Urinary bladder (tissue), 4 donors: ENCODE measurements around the gene OSBPL6. TPM values are rescaled to one million over a fixed set of nuclear protein-coding genes. Genes with fewer than 3 reads are reported as not detected.

Experiments
- DNase-seq: peaks from one replicate; pipeline ENCODE4 v3.0.0-alpha.2; 2015; ENCODE audit errors: extremely low spot score
- H3K27ac ChIP-seq: one replicate; pipeline ENCODE4 v1.5.1; 2013; ENCODE audit warnings: low read depth, mild to moderate bottlenecking, moderate library complexity
- H3K36me3 ChIP-seq: one replicate; pipeline ENCODE4 v1.6.1; 2013; ENCODE audit warnings: mild to moderate bottlenecking, moderate library complexity; ENCODE audit not compliant: insufficient read depth
- H3K4me1 ChIP-seq: one replicate; pipeline ENCODE4 v1.6.1; 2013; ENCODE audit warnings: mild to moderate bottlenecking, moderate library complexity; ENCODE audit not compliant: insufficient read depth
- H3K4me3 ChIP-seq: one replicate; pipeline ENCODE4 v1.5.1; 2013; ENCODE audit warnings: low read depth, low read length
- WGBS: extraction: QIAGEN DNeasy Blood & Tissue Kit; methylation state at CpG from one replicate; pipeline ENCODE4 v1.1.7; 2013; 5-methylcytosine and 5-hydroxymethylcytosine counted together
- polyA plus RNA-seq: library from polyadenylated mRNA; stranded (reverse); fragments of 200-250 nt; gene quantifications from one replicate; pipeline ENCODE4 v1.2.3, GENCODE V29; 2013
- total RNA-seq: library from RNA; depleted of rRNA; stranded (reverse); fragments of >200 nt; gene quantifications from one replicate; pipeline ENCODE4 v1.2.3, GENCODE V29; 2014
- donor health status: healthy with polysubstance abuse.
- donor health status: healthy.

The OSBPL6 gene
- total and polyA plus RNA-seq, 2 donors = 1.4 to 1.9 TPM

DNA sequence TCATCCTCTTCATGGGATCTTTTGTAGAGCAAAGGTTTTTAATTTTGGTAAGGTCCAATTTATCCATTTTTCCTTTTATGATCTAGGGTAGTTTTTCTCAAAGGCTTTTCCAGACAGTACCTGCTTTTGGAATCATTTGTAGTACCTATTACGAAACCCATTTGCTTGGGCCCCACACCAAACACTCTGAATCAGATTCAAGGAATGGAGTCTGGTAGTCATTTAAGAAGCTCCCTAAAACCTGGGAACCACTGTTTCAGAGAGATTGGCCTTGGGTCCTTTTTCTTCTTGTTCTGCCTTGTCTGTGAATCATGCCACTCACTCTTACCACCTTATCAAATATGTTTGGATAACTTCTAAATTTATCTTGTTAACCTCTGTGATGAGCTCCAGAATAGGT lies 40.3 kb downstream of the OSBPL6 start:
- H3K36me3 ChIP-seq = no peaks in the 10 kb centered on the region
- H3K4me1 ChIP-seq = no peaks in the 10 kb centered on the region
- no peak for DNase-seq
- H3K27ac ChIP-seq = no peak overlapping the region
- 90% methylated on average over 1 of the region's 1 CpG for WGBS
- H3K4me3 ChIP-seq = no peak overlapping the region

DNA sequence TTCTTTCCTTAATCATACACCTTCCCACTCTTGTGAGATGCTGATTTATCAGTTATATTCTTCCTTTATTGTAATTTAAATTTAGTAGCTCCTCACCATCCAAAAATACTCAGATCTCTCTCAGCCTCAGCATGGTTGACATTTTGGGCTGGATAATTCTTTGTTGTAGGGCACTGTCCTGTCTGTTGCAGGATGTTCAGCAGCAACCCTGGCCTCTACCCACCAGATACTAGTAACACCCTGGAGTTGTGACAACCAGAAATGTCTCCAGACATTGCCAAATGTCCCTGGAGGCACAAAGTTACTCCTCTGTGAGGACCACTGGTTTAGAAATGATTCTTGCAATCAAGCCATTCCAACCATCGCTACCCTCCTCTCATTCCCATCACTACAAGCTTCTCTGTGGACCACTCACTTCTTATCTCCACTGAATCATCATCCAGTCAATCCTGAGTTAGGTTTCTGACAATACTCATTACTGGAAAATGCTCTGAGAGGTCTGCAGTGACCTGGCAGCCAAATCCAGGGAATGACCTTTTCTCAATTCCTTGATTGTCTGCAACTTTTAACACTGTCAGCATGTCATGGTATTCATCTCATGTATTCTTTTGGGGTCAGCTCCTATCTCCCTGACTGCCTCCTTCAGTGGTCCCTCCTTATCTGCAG lies 43.3 kb downstream of the OSBPL6 start:
- no peak overlapping the region for H3K27ac ChIP-seq
- H3K36me3 ChIP-seq = no peaks in the 10 kb centered on the region
- WGBS = 93% methylated on average over 1 of the region's 1 CpG
- no peak for DNase-seq
- no peaks in the 10 kb centered on the region for H3K4me1 ChIP-seq
- H3K4me3 ChIP-seq = no peak overlapping the region

DNA sequence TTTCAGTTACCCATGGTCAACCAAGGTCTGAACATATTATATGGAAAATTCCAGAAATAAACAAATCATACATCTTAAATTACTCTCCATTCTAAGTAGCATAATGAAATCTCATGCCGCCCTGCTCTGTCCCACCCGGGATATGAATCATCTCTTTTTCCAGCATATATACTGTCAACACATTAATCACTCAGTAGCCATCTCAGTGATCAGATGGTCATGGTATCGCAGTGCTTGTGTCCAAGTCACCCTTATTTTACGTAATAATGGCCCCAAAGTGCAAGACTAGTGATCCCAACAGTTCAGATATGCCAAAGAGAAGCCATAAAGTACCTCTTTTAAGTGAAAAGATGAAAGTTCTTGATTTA lies 43.8 kb downstream of the OSBPL6 start:
- Histone ChIP-seq H3K27ac (no peak overlapping the region), H3K4me1 (no peaks in the 10 kb centered on the region), H3K36me3 (no peaks in the 10 kb centered on the region), H3K4me3 (no peak overlapping the region)
- WGBS = 94% methylated on average over 4 of the region's 4 CpGs
- no peak for DNase-seq

DNA sequence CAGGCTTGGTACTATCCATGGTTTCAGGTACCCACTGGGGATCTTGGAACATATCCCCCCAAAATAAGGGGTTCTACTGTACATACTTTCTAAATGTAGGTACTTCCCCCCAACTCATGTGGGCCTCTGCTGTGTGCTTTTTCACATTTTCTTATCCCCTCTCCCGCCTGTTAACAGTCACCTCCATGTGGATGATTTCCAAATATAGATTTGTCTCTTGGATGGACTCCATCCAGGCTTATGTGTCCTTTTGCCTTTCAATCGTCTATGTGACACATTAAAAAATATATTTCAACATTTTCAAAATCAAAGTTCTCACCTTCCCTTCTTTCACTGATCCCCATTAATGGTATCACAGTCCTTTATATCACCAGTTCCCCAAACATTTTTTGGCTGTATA lies 44.4 kb downstream of the OSBPL6 start:
- Histone ChIP-seq H3K27ac (no peak overlapping the region), H3K4me3 (no peak overlapping the region), H3K4me1 (no peaks in the 10 kb centered on the region), H3K36me3 (no peaks in the 10 kb centered on the region)
- 67% methylated on average over 2 of the region's 2 CpGs for WGBS
- no peak for DNase-seq

DNA sequence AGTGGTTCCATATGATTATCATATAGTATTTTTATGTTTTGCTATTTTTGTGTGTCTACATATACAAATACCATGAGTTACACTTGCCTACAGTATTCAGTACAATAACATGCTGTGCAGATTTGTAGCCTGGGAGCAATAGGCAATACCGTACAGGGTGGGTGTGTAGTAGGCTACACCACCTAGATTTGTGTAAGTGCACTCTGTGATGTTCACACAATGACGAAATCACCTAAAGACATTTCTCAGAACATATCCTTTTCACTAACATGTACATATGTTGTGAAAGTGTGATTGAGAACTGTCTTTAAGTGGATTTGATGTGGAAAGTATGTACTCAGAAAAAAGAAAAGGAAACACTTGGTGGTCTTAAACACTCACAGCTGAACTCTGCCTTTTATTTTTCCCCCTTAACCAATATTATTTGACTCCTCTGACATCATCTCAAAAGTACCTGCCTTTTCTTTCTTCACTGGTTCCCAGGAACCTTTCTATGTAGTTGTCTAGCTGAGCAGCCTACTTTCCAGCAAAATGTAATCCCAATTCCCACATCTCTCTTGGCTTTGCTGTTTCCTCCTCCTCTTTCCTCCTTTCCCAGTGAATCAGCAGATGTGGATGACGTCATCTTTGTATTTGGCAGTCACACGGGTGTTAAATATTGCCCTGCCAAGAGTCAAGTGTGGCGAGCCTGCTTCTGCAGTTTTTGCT lies 47.7 kb downstream of the OSBPL6 start:
- 42% methylated on average over 5 of the region's 5 CpGs for WGBS
- no peaks in the 10 kb centered on the region for H3K36me3 ChIP-seq
- H3K27ac ChIP-seq = no peak overlapping the region
- no peaks in the 10 kb centered on the region for H3K4me1 ChIP-seq
- H3K4me3 ChIP-seq = no peak overlapping the region
- peak; percentile 74 for DNase-seq

DNA sequence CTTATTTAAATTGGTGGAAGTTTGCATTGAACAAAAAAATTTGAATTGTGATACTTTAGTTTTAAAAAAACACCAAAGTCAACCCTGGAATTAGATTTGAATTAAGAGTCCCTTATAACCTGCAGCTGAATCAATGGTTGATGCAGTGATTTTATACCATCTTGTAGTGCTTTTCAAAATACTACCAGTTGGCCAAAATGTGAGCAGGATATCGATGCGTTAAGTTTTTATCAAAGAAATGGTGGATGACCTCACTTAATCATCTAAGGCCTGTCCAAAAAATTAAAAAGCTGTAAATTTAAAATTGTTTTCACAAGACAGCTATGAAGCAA lies 48.2 kb downstream of the OSBPL6 start:
- 60% methylated on average over 2 of the region's 2 CpGs for WGBS
- no peak overlapping the region for H3K27ac ChIP-seq

DNA sequence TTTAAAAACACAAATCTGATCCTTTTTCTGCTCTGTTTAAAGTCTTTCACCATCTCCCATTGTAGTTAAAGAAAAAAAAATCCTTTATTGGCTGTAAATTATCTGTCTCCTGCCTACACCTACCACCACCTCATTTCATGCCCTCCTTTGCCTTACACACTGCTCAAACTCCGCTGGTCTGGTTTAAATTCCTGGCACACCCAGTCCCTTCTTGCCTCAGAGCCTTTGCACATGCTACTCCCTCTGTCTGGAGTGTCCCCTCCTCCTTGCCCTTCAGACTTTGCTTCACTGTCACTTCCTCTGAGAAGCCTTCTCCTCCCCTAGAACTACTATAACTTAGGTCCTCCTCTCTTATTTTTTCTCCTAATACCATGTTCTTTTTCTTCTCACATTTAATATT lies 49.6 kb downstream of the OSBPL6 start:
- no peaks in the 10 kb centered on the region for H3K4me1 ChIP-seq
- H3K36me3 ChIP-seq = no peaks in the 10 kb centered on the region
- no peak overlapping the region for H3K27ac ChIP-seq
- no peak overlapping the region for H3K4me3 ChIP-seq
- 85% methylated on average over 1 of the region's 1 CpG for WGBS
- DNase-seq = no peak

More for the DNA sequence above, 48.2 kb downstream of the OSBPL6 start:
- no peak for DNase-seq
- Histone ChIP-seq H3K4me3 (no peak overlapping the region), H3K36me3 (no peaks in the 10 kb centered on the region), H3K4me1 (no peaks in the 10 kb centered on the region)

DNA sequence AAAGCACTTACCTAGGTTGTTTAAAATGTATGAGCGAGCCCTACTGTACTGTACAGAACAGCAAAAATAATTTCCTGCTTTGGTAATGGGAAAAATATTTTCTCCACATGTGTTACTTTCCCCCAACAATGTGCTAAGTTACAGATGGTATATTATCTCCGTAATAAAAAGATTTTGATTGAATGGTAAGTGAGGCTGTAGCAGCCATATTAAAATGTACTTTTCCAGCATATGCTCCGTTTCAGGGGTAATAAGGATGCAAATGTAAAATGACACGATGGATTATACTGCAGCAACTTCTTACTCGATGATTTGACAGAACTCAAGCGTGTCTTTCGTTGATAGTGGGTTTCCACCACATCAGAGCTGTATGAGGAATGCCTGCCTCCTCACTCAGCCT lies 50.5 kb downstream of the OSBPL6 start:
- 72% methylated on average over 7 of the region's 7 CpGs for WGBS
- DNase-seq = no peak
- no peak overlapping the region for H3K27ac ChIP-seq
- no peak overlapping the region for H3K4me3 ChIP-seq
- no peaks in the 10 kb centered on the region for H3K4me1 ChIP-seq
- H3K36me3 ChIP-seq = no peaks in the 10 kb centered on the region

DNA sequence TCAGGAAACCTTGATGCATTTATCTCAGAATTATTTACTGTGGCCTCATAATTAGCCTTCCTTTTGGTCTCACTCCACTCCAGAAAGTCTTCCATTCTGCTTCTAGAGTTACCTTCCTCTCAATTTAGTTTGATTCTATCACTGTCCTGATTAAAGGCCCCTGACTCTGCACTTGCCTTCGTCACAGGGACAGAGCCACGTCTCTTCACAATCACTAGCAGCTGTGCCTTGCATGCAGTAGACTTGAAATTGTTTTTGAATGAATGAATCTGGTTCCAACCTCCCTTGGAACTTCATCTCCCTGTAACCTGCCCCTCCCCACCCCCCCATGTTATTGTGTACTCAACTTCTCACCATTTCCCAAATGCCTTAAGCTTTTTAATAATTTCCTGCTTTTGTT lies 52.4 kb downstream of the OSBPL6 start:
- no peaks in the 10 kb centered on the region for H3K4me1 ChIP-seq
- H3K36me3 ChIP-seq = no peaks in the 10 kb centered on the region
- no peak for DNase-seq
- H3K4me3 ChIP-seq = no peak overlapping the region
- WGBS = 75% methylated on average over 2 of the region's 2 CpGs
- no peak overlapping the region for H3K27ac ChIP-seq

DNA sequence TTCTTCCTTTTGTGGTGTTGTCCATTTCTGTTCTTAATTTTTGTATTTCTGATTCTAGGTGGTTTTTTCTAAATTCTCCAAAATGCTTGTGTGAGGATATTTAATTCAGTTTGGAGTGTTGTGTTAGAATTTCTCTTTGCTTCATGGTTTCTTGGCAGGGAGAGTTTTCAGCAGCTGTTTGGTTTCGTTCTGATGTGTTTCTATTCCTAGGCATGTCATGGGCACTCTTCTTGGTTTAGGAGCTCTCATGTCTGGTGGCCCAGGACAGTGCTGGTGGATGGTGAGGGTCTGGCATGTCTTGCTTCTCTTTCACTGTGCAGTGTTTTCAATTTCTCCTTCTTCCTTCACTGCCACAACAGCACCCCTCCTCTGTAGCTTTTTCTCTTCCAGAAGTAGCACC lies 52.9 kb downstream of the OSBPL6 start:
- H3K4me1 ChIP-seq = no peaks in the 10 kb centered on the region
- no peaks in the 10 kb centered on the region for H3K36me3 ChIP-seq
- DNase-seq = no peak
- WGBS = 59% methylated on average over 1 of the region's 1 CpG
- no peak overlapping the region for H3K4me3 ChIP-seq
- H3K27ac ChIP-seq = no peak overlapping the region

DNA sequence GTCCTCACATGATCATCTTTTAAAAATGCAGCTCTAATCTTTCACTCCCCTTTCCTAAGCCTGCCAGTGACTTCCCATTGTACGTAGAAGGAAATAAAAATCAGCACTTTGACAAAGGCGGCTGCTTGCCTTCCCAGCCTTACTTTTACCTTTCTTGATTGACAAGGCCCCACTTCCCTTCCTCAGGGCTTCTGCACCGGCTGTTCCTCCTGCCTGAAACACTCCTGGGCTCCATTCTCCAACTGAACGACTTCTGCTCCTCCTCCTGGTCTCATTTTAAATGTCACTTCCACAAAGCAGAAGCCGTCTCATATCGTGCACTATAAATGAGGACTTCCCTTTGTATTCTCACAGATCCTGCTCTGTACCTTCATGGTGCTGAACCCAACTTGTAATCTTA lies 56.1 kb downstream of the OSBPL6 start:
- Histone ChIP-seq H3K36me3 (no peaks in the 10 kb centered on the region), H3K27ac (no peak overlapping the region), H3K4me3 (no peak overlapping the region), H3K4me1 (no peaks in the 10 kb centered on the region)
- no peak for DNase-seq
- 60% methylated on average over 6 of the region's 6 CpGs for WGBS

DNA sequence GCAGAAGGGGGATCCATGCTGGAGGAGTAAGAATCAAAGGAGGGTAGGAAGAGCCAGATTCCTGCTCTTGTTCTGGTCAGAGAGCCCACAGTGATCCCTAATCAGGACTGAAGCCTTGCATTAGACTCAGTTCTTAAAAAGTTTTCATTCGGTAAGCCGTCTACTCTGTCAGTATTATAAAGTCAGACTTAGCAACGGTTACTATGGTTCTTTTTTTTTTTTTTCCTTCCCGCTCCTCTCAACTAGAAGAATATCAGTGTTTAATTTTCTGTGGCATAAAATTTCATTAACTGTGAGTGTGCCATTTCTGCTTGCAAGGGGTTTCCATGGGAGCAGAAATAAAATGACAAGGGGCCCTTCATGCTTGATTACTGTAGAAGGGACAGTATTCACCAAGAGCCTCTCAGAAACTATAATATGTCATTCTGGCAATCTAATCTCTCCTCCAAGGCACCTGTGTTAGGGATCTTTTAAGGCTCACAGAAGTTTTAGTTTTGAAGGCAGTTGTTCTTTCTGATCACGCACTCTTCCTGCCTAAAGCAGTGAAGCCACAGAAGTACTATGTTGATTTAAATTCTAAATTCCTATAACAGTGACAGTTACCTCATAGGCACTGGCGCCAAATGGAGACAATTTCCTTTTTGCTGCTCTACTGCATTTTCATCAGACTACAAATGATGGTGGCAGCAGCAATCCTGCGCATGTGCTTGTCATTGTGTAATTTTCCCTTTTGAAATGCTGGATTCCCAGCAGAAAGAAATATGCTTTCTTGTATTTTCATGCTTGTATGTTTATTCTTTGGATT lies 57.0 kb downstream of the OSBPL6 start:
- 56% methylated on average over 7 of the region's 7 CpGs for WGBS
- Histone ChIP-seq H3K4me3 (no peak overlapping the region), H3K36me3 (no peaks in the 10 kb centered on the region), H3K27ac (no peak overlapping the region), H3K4me1 (no peaks in the 10 kb centered on the region)
- no peak for DNase-seq

DNA sequence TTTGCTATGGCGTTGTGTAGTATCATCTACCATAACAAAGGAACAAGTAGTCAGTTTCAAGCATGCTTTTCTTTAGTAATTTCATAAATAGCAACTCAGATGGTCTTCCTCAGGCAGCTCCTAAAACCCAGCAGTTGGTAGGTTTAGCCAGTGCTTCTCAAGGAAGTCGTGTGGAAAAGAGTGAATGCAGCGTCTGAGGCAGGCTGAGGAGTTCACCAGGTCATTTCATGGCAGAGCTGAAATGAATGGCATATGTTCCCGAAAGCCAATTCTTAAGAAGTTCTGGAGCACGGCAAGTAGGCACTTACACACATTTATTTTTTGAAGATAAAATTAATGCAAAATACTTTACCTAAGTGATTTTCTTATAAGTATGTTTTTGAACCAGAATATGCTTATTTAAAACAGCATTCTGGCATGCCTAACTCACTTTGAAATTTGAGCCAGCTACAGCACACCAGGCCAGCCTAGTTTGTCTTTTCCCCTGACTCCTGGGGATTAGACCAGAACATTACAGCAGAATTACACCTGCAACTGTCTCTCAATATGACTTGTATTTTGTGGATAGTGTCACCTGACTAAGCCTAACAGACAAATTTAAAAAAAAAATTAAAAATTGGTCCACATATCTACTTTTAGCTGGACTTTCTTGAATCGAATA lies 62.2 kb downstream of the OSBPL6 start:
- no peak for DNase-seq
- Histone ChIP-seq H3K36me3 (no peaks in the 10 kb centered on the region), H3K4me1 (no peaks in the 10 kb centered on the region), H3K4me3 (no peak overlapping the region), H3K27ac (no peak overlapping the region)
- WGBS = 59% methylated on average over 6 of the region's 6 CpGs

DNA sequence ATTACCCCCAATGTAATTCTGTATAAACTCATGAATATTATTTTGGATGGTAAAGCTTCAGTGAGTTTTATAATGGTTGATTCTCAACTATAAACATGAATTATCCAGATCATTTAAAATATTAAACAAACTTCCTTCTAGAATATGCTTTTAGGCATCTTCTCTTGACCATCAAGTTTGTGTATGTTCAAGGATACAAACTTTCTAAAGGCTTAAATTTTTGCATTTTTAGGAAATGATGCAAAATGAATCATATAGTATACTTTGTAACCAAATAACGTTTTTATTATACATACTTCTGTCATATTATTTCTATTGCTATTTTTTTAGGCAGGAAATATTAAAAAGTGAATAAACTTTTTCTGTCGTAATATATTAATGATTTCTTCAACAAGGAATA lies 62.8 kb downstream of the OSBPL6 start:
- no peak for DNase-seq
- 77% methylated on average over 2 of the region's 2 CpGs for WGBS
- Histone ChIP-seq H3K36me3 (no peaks in the 10 kb centered on the region), H3K27ac (no peak overlapping the region), H3K4me3 (no peak overlapping the region), H3K4me1 (no peaks in the 10 kb centered on the region)
